ENCODE results near the gene RFTN1. TPM values are rescaled to one million over a fixed set of nuclear protein-coding genes. Genes with fewer than 3 reads are reported as not detected.

RFTN1 gene
- total RNA-seq, 1 experiment from 2014 or later, result 2.2 TPM

DNA sequence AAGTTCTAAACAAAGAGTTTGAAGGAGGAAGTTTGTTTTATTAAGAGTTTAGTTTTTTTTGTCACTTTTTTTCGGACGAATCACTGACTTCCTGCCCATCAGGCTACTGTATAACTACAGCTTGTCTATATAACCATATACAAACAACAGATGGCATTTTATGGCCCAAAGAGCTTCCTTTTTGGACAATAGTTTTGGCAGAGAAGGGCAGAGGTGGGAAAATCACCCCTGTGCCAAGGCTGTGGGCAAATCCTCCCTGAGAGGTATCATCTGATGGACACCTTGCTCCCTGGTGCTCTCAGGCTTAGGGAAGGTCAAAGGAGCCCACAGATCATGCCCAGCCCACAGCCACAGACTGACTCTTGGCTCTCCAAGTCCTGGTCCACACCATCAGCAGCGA, 135.1 kb downstream of the RFTN1 start:
- TF ChIP-seq, protein P1, sequence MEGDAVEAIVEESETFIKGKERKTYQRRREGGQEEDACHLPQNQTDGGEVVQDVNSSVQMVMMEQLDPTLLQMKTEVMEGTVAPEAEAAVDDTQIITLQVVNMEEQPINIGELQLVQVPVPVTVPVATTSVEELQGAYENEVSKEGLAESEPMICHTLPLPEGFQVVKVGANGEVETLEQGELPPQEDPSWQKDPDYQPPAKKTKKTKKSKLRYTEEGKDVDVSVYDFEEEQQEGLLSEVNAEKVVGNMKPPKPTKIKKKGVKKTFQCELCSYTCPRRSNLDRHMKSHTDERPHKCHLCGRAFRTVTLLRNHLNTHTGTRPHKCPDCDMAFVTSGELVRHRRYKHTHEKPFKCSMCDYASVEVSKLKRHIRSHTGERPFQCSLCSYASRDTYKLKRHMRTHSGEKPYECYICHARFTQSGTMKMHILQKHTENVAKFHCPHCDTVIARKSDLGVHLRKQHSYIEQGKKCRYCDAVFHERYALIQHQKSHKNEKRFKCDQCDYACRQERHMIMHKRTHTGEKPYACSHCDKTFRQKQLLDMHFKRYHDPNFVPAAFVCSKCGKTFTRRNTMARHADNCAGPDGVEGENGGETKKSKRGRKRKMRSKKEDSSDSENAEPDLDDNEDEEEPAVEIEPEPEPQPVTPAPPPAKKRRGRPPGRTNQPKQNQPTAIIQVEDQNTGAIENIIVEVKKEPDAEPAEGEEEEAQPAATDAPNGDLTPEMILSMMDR (conservative IDR thresholded peaks at IDR 0.05), result no peak
- H4K8ac ChIP-seq (replicated peaks; ENCODE audit: insufficient read length, low read depth, low read length), result no peak overlapping the region
- no peak overlapping the region for H2AK5ac ChIP-seq (ENCODE audit: insufficient read length, low read length)
- no peak overlapping the region for H3T11ph ChIP-seq (ENCODE audit: low read length)
- H3K4ac ChIP-seq (ENCODE audit: low read depth, low read length), result no peak overlapping the region
- no peaks in the 10 kb centered on the region for H3K4me1 ChIP-seq (ENCODE audit: insufficient read depth, low read length)
- no peaks in the 10 kb centered on the region for H4K20me1 ChIP-seq (ENCODE audit: control insufficient read depth, insufficient read depth, insufficient read length)
- H2BK5ac ChIP-seq (ENCODE audit: insufficient read length, low read length), result no peak overlapping the region
- peaks cover 2 to 19% of the 10 kb centered on the region in 2 experiments; a peak in 3 of 4 replicates for H3K4me1 Mint-ChIP-seq
- no peak overlapping the region for H2AFZ ChIP-seq (ENCODE audit: low read length)
- H3K18ac ChIP-seq (ENCODE audit: insufficient read length, low read depth, low read length), result no peak overlapping the region
- no peak overlapping the region for H4K91ac ChIP-seq (ENCODE audit: insufficient read length, low read depth, low read length)
- H3K9me3 ChIP-seq (ENCODE audit: control insufficient read depth, low read depth, low read length), result no peaks in the 10 kb centered on the region
- no peak overlapping the region for H2BK120ac ChIP-seq (ENCODE audit: low read depth, low read length, poor library complexity, severe bottlenecking)
- peaks cover 0 to 6% (median 3%) of the 10 kb centered on the region in 3 experiments; a peak in 6 of 7 replicates for H3K36me3 Mint-ChIP-seq (ENCODE audit: insufficient read depth in 1 of 3, low read depth in 3 of 3)
- no peak overlapping the region for H3K23ac ChIP-seq (ENCODE audit: insufficient read length, low read depth, low read length)
- WGBS (ENCODE audit: extremely low coverage, insufficient read length, low lambda C conversion rate), result no CpG with 5 or more reads among the region's 3 CpGs
- H3K9me3 Mint-ChIP-seq, result peaks cover 5 to 6% of the 10 kb centered on the region in 2 experiments; a peak in 3 of 5 replicates
- H3K27ac Mint-ChIP-seq, result no peak overlapping the region
- no peaks in the 10 kb centered on the region for H3K79me2 ChIP-seq (ENCODE audit: insufficient read depth, low read length)
- no peaks in the 10 kb centered on the region for H3K23me2 ChIP-seq (ENCODE audit: insufficient read length, low read depth, low read length, poor library complexity, severe bottlenecking)
- H3K9ac ChIP-seq (ENCODE audit: extremely low read depth, insufficient read length, low read length), result no peak overlapping the region
- no peak overlapping the region for H3K14ac ChIP-seq (ENCODE audit: insufficient read depth, low read length)
- no peaks in the 10 kb centered on the region for H3K79me1 ChIP-seq (ENCODE audit: insufficient read depth, low read depth, low read length, poor library complexity, severe bottlenecking)
- no peak overlapping the region for H3K4me3 Mint-ChIP-seq
- H2BK12ac ChIP-seq (ENCODE audit: insufficient read length, low read depth, low read length), result no peak overlapping the region
- no peak overlapping the region for H3K4me2 ChIP-seq (ENCODE audit: insufficient read depth, insufficient read length, low read length)
- H3K27me3 Mint-ChIP-seq (ENCODE audit: low read depth), result peaks cover 2% of the 10 kb centered on the region; the same call in 1 of the 2 replicates
- no peak overlapping the region for H3K56ac ChIP-seq (ENCODE audit: insufficient read length, low read depth, low read length)
- H3K27me3 ChIP-seq (ENCODE audit: insufficient read depth, low read length), result no peaks in the 10 kb centered on the region
- H2BK20ac ChIP-seq (ENCODE audit: low read depth, low read length, poor library complexity, severe bottlenecking), result no peak overlapping the region
- no peak overlapping the region for H2BK15ac ChIP-seq (ENCODE audit: low read depth, low read length)
- no peak overlapping the region for H4K5ac ChIP-seq (ENCODE audit: insufficient read length, low read depth, low read length)
- DNase-seq, result no peak
- no peak overlapping the region for H3K27ac ChIP-seq (ENCODE audit: insufficient read length, low read depth, low read length)
